HepG2 (cell line): Measurements from ENCODE around the gene PHF14. TPM values are rescaled to one million over a fixed set of nuclear protein-coding genes. Genes with fewer than 3 reads are reported as not detected.

Experiments
- ATAC-seq: fragments of 200-7000 bp; cut with Tn5 transposase; 3 replicates; pipeline ENCODE4 v1.9.1; 2020; ENCODE audit warnings: mild to moderate bottlenecking, moderate library complexity
- BruUV-seq: library from RNA; stranded (reverse); fragments of 400-500 nt; replicated peaks from 2 replicates; lab custom pipeline; 2021; lab: Mats Ljungman, UMichigan
- CTCF ChIA-PET: fragments of 300-600 bp; formaldehyde crosslinking; extraction: SDS; loops from one replicate; lab custom pipeline; 2021; ENCODE audit warnings: low total read pairs, inconsistent platforms, low intra/inter-chr PET ratio; lab: Yijun Ruan, JAX
- POLR2A ChIA-PET: fragments of 350-600 bp; sonication (Branson Sonifier 250); formaldehyde crosslinking; loops from one replicate; lab custom pipeline; 2020; ENCODE audit warnings: antibody characterized with exemption, inconsistent platforms; lab: Yijun Ruan, JAX
- DNase-seq: peaks from one replicate; pipeline ENCODE4 v3.0.0-alpha.2; 2015; ENCODE audit warnings: low spot score
- FAIRE-seq: peaks from 3 replicates; lab custom pipeline; 2011; peaks lifted over from hg19 to GRCh38; lab: Jason Lieb, UNC
- H2AFZ ChIP-seq: one replicate; pipeline ENCODE4 v1.6.1; 2011; ENCODE audit warnings: low read length, inconsistent platforms
- H3K27ac ChIP-seq: fragments of 300-600 bp; 3 replicates; pipeline ENCODE4 v1.8.0; 2011; ENCODE audit warnings: mixed run types, mild to moderate bottlenecking, mixed read lengths, low read length, inconsistent platforms; ENCODE audit not compliant: insufficient read depth; ENCODE audit errors: extremely low read length
- H3K27me3 ChIP-seq, 2 experiments: fragments of 200-600 bp in 1 of 2; 2 replicates in 1 of 2; 3 replicates in 1 of 2; pipeline versions ENCODE4 v1.6.0 to v1.8.0; 2011; ENCODE audit warnings: low read length in 2 of 2, mild to moderate bottlenecking in 2 of 2, moderate library complexity in 2 of 2, inconsistent platforms in 1 of 2; ENCODE audit not compliant: insufficient read depth in 2 of 2, control insufficient read depth in 1 of 2
- H3K36me3 ChIP-seq, 2 experiments: fragments of 200-600 bp in 1 of 2; replicated peaks in 1 of 2; 2 replicates in 1 of 2; 3 replicates in 1 of 2; pipeline versions ENCODE4 v1.5.1 to v1.8.0; 2011; ENCODE audit warnings: low read length in 2 of 2, inconsistent platforms in 1 of 2; ENCODE audit not compliant: insufficient read depth in 2 of 2, control insufficient read depth in 1 of 2
- H3K4me1 ChIP-seq: 2 replicates; pipeline ENCODE4 v1.5.1; 2012; ENCODE audit warnings: low read length, inconsistent platforms; ENCODE audit not compliant: insufficient read depth
- H3K4me2 ChIP-seq: 2 replicates; pipeline ENCODE4 v1.6.0; 2011; ENCODE audit warnings: low read depth, low read length, inconsistent platforms
- H3K4me3 ChIP-seq, 3 experiments: fragments of 200-600 bp in 1 of 3; sonication (generic), shearing (Covaris generic) in 1 of 3; replicated peaks in 1 of 3; 2 replicates each; pipeline ENCODE4 v1.5.1; 2011 to 2016; ENCODE audit warnings: low read length in 3 of 3, inconsistent platforms in 2 of 3, low read depth in 2 of 3, mild to moderate bottlenecking in 2 of 3, control low read depth in 1 of 3, mixed read lengths in 1 of 3; ENCODE audit not compliant: insufficient read depth in 1 of 3
- H3K79me2 ChIP-seq: one replicate; pipeline ENCODE4 v1.6.1; 2011; ENCODE audit warnings: low read length, inconsistent platforms; ENCODE audit not compliant: insufficient read depth
- H3K9ac ChIP-seq: 2 replicates; pipeline ENCODE4 v1.6.0; 2011; ENCODE audit warnings: mild to moderate bottlenecking, low read depth, low read length, inconsistent platforms; ENCODE audit not compliant: insufficient read depth
- H3K9me3 ChIP-seq: 2 replicates; pipeline ENCODE4 v1.5.1; 2012; ENCODE audit warnings: mild to moderate bottlenecking, low read length
- H4K20me1 ChIP-seq: 2 replicates; pipeline ENCODE4 v1.6.0; 2011; ENCODE audit warnings: inconsistent platforms, mild to moderate bottlenecking, low read length, moderate library complexity; ENCODE audit not compliant: insufficient read depth
- AGO2 ChIP-seq: fragments of 200-400 bp; formaldehyde crosslinking; optimal IDR thresholded peaks from 2 replicates; pipeline ENCODE3; 2017; ENCODE audit warnings: mild to moderate bottlenecking, low read depth, low read length, moderate library complexity
- ARID2 ChIP-seq: sonication (generic); formaldehyde crosslinking; IDR thresholded peaks from 2 replicates; pipeline ENCODE4 v1.8.1; 2022; ENCODE audit warnings: mild to moderate bottlenecking, missing genetic modification reagents, borderline replicate concordance
- KAT2B ChIP-seq: fragments of 150-350 bp; IDR thresholded peaks from 2 replicates; pipeline ENCODE4 v1.6.1; 2014; ENCODE audit warnings: low read depth, low read length, borderline replicate concordance
- KLF12 ChIP-seq: sonication (generic); formaldehyde crosslinking; IDR thresholded peaks from 2 replicates; pipeline ENCODE4 v1.4.0; 2020; ENCODE audit warnings: missing genetic modification reagents, borderline replicate concordance
- MTF2 ChIP-seq: sonication (generic); formaldehyde crosslinking; IDR thresholded peaks from 2 replicates; pipeline ENCODE4 v1.5.0; 2020; ENCODE audit warnings: missing genetic modification reagents, borderline replicate concordance
- PTBP1 ChIP-seq: fragments of 200-400 bp; formaldehyde crosslinking; IDR thresholded peaks from 2 replicates; pipeline ENCODE4 v1.6.1; 2018; ENCODE audit warnings: low read length, low read depth; ENCODE audit not compliant: poor library complexity, severe bottlenecking
- RXRB ChIP-seq: IDR thresholded peaks from 2 replicates; pipeline ENCODE4 v1.6.1; 2016; ENCODE audit warnings: borderline replicate concordance, missing genetic modification reagents, missing compliant biosample characterization
- SAP130 ChIP-seq: IDR thresholded peaks from 2 replicates; pipeline ENCODE4 v1.6.1; 2016; ENCODE audit warnings: low read depth
- ZNF564 ChIP-seq: sonication (generic); formaldehyde crosslinking; IDR thresholded peaks from 2 replicates; pipeline ENCODE4 v1.8.1; 2023; ENCODE audit warnings: mild to moderate bottlenecking, missing genetic modification reagents
- ZNF615 ChIP-seq: sonication (generic); formaldehyde crosslinking; IDR thresholded peaks from 2 replicates; pipeline ENCODE4 v1.5.0; 2020; ENCODE audit warnings: mild to moderate bottlenecking, missing genetic modification reagents, borderline replicate concordance
- ZNF724P ChIP-seq: sonication (generic); formaldehyde crosslinking; IDR thresholded peaks from 2 replicates; pipeline ENCODE4 v1.8.0; 2022; ENCODE audit warnings: missing genetic modification reagents, borderline replicate concordance
- ZSCAN29 ChIP-seq: sonication (generic); formaldehyde crosslinking; conservative IDR thresholded peaks from 2 replicates; pipeline ENCODE4 v1.4.0; 2020; ENCODE audit warnings: mild to moderate bottlenecking, missing genetic modification reagents
- WGBS: methylation state at CpG from one replicate; pipeline ENCODE4 v1.1.6; 2017; ENCODE audit warnings: low lambda C conversion rate; 5-methylcytosine and 5-hydroxymethylcytosine counted together
- in situ Hi-C: cut with HindIII; loops from 2 replicates; pipeline ENCODE4 v1.10.0; 2017; ENCODE audit warnings: low pct_unique_long_range_greater_than_20kb; ENCODE audit not compliant: extremely low pct_ligation_motif_present
- intact Hi-C: fragments of 100-400 bp; cut with micrococcal nuclease; formaldehyde crosslinking; loops from one replicate; pipeline ENCODE4 v1.10.0; 2022; ENCODE audit not compliant: unreplicated experiment
- polyA plus RNA-seq, 8 experiments: library from polyadenylated mRNA; depleted of rRNA in 3 of 8; stranded (reverse) in 7 of 8; unstranded in 1 of 8; fragments of >200 nt; fragmentation: Illumina TruSeq in 4 of 8; extraction: Trizol in 4 of 8; gene quantifications; 2 replicates each; pipeline versions ENCODE4 v1.2.1 to v1.2.3, GENCODE V29; 2011 to 2016; ENCODE audit warnings: low read depth in 4 of 8, missing spikeins in 1 of 8, mixed read lengths in 1 of 8; ENCODE audit not compliant: insufficient read depth in 1 of 8
- total RNA-seq, 5 experiments: library from RNA; depleted of rRNA; stranded (reverse); fragments of >200 nt; fragmentation: Illumina TruSeq; extraction: Trizol; gene quantifications; 2 replicates each; pipeline ENCODE4 v1.2.3, GENCODE V29; 2016; ENCODE audit warnings: low read depth in 1 of 5
- TF ChIP-seq, protein P1 (sequence below): IDR thresholded peaks from 2 replicates; pipeline ENCODE4 v1.6.1; 2016; ENCODE audit warnings: low read depth
- TF ChIP-seq, protein P2 (sequence below): sonication (generic); formaldehyde crosslinking; IDR thresholded peaks from 2 replicates; pipeline ENCODE4 v1.4.0; 2020; ENCODE audit warnings: missing genetic modification reagents
- TF ChIP-seq, protein P3 (sequence below), 2 experiments: IDR thresholded peaks; 2 replicates each; pipeline ENCODE4 v1.6.1; 2011 to 2012; ENCODE audit warnings: low read length in 2 of 2, borderline replicate concordance in 1 of 2, low read depth in 1 of 2, mild to moderate bottlenecking in 1 of 2, moderate library complexity in 1 of 2

Gene PHF14
- total and polyA plus RNA-seq, 2 of the 13 experiments (the other 11 are each of a cell fraction or from before 2014, with no cell fraction given): 18.9 to 68.7 TPM

DNA sequence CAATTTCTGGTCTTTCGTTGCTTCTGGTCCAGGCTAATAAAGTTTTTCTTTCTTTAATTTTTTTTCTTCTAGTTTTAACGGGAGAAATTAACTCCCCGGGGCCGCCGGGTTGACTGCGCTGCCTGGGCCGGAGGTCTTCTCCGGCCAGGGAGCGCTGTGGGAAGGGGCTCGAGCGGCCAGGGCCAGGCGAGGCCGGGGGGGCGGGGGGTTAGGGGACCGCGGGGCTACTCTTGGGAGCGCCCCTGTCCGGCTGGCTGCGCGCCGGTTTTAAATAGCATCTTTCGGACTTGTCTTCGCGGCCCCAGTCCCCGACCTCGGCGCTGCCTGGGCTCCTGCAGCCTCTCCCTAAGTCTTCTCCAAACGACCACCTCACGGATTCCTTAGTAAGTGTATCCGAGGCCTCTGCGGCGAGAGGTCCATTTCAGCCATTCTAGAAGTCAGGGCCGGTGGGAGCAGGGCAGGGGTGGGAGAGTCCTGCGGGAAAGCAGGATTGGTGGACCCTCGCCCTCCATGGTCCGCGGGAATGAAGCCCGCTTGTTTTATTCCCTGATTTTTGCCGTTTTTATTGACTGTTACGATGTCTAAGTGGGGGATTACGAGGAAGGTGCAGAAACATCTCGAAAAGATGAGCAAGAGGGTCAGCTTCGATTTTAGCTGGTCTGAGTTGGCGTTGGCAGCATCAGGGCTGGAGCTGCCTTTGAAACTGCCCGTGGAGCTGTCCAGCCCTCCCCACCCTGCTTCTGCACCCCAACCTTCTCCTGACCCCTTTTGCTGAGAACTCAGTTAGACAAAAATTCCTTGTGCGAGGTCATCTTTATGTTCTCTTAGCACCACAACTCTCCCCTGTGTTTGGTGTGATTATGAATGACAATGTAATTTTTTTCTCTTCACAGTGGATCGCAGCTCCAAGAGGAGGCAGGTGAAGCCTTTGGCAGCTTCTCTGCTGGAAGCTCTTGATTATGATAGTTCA, 555 bp downstream of the PHF14 start:
- no TSS peak for BruUV-seq
- in situ Hi-C loops: no loop called here
- peak; percentile 29 for ATAC-seq
- peak overlapping the region; percentile 91 for H3K4me2 ChIP-seq
- H3K9me3 ChIP-seq: no peaks in the 10 kb centered on the region
- ChIA-PET CTCF (no interaction called here), POLR2A (interaction anchor here (0.6 to 2.8 kb wide), 15 partner anchors 10 to 109 kb away, joined by 3 to 85 read pairs (median 5); a partner anchor contains a TSS)
- under 1% methylated on average over 42 of the region's 47 CpGs for WGBS
- peaks cover 0 to 10% of the 10 kb centered on the region in 2 experiments; a peak in 1 of 5 replicates for H3K36me3 ChIP-seq
- intact Hi-C loops: loop anchor here (1.0 kb wide), 2 partner anchors 24 to 34 kb away; a partner anchor contains a TSS
- peaks cover 47% of the 10 kb centered on the region for H3K4me1 ChIP-seq
- H3K27me3 ChIP-seq: no peaks in the 10 kb centered on the region; a peak in 1 of 5 replicates
- peak overlapping the region; percentile 99 for H3K27ac ChIP-seq
- peaks cover 49% of the 10 kb centered on the region for H3K79me2 ChIP-seq
- peak overlapping the region; percentile 66 to 88 (median 85) for H3K4me3 ChIP-seq
- peak; percentile 15 for DNase-seq
- H4K20me1 ChIP-seq: no peaks in the 10 kb centered on the region
- peak overlapping the region; percentile 94 for H3K9ac ChIP-seq
- no peak overlapping the region for H2AFZ ChIP-seq
- FAIRE-seq: no peak
- TF ChIP-seq KAT2B (no peak), ZSCAN29 (CRISPR knock-in tag) (0 out of 2 replicates have a peak, but pooled peaks have one; percentile 5), AGO2 (peak; percentile 48), PTBP1 (no peak), MTF2 (no peak), SAP130 (CRISPR knock-in tag) (peak; percentile 71), RXRB (CRISPR knock-in tag) (no peak), KLF12 (CRISPR knock-in tag) (no peak), ZNF564 (CRISPR knock-in tag) (no peak), ZNF724P (CRISPR knock-in tag) (0 out of 2 replicates have a peak, but pooled peaks have one; percentile 60), ZNF615 (no peak), ARID2 (no peak)
- TF ChIP-seq, protein P1, sequence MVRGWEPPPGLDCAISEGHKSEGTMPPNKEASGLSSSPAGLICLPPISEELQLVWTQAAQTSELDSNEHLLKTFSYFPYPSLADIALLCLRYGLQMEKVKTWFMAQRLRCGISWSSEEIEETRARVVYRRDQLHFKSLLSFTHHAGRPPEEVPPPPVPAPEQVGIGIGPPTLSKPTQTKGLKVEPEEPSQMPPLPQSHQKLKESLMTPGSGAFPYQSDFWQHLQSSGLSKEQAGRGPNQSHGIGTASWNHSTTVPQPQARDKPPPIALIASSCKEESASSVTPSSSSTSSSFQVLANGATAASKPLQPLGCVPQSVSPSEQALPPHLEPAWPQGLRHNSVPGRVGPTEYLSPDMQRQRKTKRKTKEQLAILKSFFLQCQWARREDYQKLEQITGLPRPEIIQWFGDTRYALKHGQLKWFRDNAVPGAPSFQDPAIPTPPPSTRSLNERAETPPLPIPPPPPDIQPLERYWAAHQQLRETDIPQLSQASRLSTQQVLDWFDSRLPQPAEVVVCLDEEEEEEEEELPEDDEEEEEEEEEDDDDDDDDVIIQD (CRISPR knock-in tag): 0 out of 2 replicates have a peak, but pooled peaks have one; percentile 11
- TF ChIP-seq, protein P2, sequence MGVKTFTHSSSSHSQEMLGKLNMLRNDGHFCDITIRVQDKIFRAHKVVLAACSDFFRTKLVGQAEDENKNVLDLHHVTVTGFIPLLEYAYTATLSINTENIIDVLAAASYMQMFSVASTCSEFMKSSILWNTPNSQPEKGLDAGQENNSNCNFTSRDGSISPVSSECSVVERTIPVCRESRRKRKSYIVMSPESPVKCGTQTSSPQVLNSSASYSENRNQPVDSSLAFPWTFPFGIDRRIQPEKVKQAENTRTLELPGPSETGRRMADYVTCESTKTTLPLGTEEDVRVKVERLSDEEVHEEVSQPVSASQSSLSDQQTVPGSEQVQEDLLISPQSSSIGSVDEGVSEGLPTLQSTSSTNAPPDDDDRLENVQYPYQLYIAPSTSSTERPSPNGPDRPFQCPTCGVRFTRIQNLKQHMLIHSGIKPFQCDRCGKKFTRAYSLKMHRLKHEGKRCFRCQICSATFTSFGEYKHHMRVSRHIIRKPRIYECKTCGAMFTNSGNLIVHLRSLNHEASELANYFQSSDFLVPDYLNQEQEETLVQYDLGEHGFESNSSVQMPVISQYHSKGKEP: 0 out of 2 replicates have a peak, but pooled peaks have one; percentile 17
- TF ChIP-seq, protein P3, sequence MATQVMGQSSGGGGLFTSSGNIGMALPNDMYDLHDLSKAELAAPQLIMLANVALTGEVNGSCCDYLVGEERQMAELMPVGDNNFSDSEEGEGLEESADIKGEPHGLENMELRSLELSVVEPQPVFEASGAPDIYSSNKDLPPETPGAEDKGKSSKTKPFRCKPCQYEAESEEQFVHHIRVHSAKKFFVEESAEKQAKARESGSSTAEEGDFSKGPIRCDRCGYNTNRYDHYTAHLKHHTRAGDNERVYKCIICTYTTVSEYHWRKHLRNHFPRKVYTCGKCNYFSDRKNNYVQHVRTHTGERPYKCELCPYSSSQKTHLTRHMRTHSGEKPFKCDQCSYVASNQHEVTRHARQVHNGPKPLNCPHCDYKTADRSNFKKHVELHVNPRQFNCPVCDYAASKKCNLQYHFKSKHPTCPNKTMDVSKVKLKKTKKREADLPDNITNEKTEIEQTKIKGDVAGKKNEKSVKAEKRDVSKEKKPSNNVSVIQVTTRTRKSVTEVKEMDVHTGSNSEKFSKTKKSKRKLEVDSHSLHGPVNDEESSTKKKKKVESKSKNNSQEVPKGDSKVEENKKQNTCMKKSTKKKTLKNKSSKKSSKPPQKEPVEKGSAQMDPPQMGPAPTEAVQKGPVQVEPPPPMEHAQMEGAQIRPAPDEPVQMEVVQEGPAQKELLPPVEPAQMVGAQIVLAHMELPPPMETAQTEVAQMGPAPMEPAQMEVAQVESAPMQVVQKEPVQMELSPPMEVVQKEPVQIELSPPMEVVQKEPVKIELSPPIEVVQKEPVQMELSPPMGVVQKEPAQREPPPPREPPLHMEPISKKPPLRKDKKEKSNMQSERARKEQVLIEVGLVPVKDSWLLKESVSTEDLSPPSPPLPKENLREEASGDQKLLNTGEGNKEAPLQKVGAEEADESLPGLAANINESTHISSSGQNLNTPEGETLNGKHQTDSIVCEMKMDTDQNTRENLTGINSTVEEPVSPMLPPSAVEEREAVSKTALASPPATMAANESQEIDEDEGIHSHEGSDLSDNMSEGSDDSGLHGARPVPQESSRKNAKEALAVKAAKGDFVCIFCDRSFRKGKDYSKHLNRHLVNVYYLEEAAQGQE (IDR thresholded peaks at IDR 0.05; ENCODE audit: borderline replicate concordance in 1 of 2, low read depth in 1 of 2, low read length in 2 of 2): peak; percentile 56 to 91
